MM.1S (cell line): ENCODE data around the gene PLA2G6.

ENCODE experiments used
- DNase-seq: peaks from one replicate; pipeline ENCODE4 v3.0.0-alpha.2; 2015
- H2AFZ ChIP-seq: fragments of 300-600 bp; sonication (generic); 2 replicates; pipeline ENCODE4 v1.6.0; 2016; ENCODE audit warnings: antibody characterized with exemption, low read length
- H3F3A ChIP-seq: fragments of 300-600 bp; sonication (generic); 2 replicates; pipeline ENCODE4 v1.6.1; 2016; ENCODE audit warnings: mild to moderate bottlenecking, antibody characterized with exemption, low read length, moderate library complexity, mixed read lengths; ENCODE audit not compliant: insufficient read depth
- H3K27ac ChIP-seq: fragments of 300-600 bp; sonication (generic); 2 replicates; pipeline ENCODE4 v1.5.1; 2016; ENCODE audit warnings: mild to moderate bottlenecking, low read length
- H3K27me3 ChIP-seq: fragments of 300-600 bp; sonication (generic); replicated peaks from 2 replicates; pipeline ENCODE4 v1.6.0; 2016; ENCODE audit warnings: low read length; ENCODE audit not compliant: insufficient read depth
- H3K36me3 ChIP-seq: fragments of 300-600 bp; sonication (generic); replicated peaks from 2 replicates; pipeline ENCODE4 v1.6.1; 2016; ENCODE audit warnings: mild to moderate bottlenecking, low read length, mixed read lengths; ENCODE audit not compliant: insufficient read depth
- H3K4me1 ChIP-seq: fragments of 300-600 bp; sonication (generic); 2 replicates; pipeline ENCODE4 v1.6.1; 2016; ENCODE audit warnings: low read length, mixed read lengths
- H3K4me2 ChIP-seq: fragments of 300-600 bp; sonication (generic); 2 replicates; pipeline ENCODE4 v1.6.0; 2016; ENCODE audit warnings: low read depth, low read length
- H3K4me3 ChIP-seq: fragments of 300-600 bp; sonication (generic); 2 replicates; pipeline ENCODE4 v1.5.1; 2016; ENCODE audit warnings: low read length, mixed read lengths
- H3K79me2 ChIP-seq: fragments of 300-600 bp; sonication (generic); 2 replicates; pipeline ENCODE4 v1.6.1; 2016; ENCODE audit warnings: mixed run types, low read length, mixed read lengths
- H3K9ac ChIP-seq: fragments of 300-600 bp; sonication (generic); 2 replicates; pipeline ENCODE4 v1.6.1; 2016; ENCODE audit warnings: low read length, mixed read lengths
- H3K9me2 ChIP-seq: fragments of 300-600 bp; sonication (generic); replicated peaks from 2 replicates; pipeline ENCODE4 v1.6.1; 2016; ENCODE audit warnings: mild to moderate bottlenecking, low read length, mixed read lengths; ENCODE audit not compliant: insufficient read depth
- H3K9me3 ChIP-seq: fragments of 300-600 bp; sonication (generic); replicated peaks from 2 replicates; pipeline ENCODE4 v1.6.1; 2016; ENCODE audit warnings: mild to moderate bottlenecking, low read length, mixed read lengths; ENCODE audit not compliant: insufficient read depth
- H4K20me1 ChIP-seq: fragments of 300-600 bp; sonication (generic); 2 replicates; pipeline ENCODE4 v1.6.1; 2016; ENCODE audit warnings: mild to moderate bottlenecking, low read length, moderate library complexity, mixed read lengths; ENCODE audit not compliant: insufficient read depth
- EZH2 ChIP-seq: fragments of 300-600 bp; sonication (generic); optimal IDR thresholded peaks from 2 replicates; pipeline ENCODE3; 2017; ENCODE audit warnings: low read depth, mild to moderate bottlenecking, antibody characterized with exemption, low read length, mixed read lengths
- EZH2phosphoT487 ChIP-seq: fragments of 300-600 bp; sonication (generic); IDR thresholded peaks from 2 replicates; pipeline ENCODE4 v1.6.1; 2018; ENCODE audit warnings: antibody characterized with exemption, low read length
- TF ChIP-seq, protein P1 (sequence below): fragments of 300-600 bp; sonication (generic); IDR thresholded peaks from 2 replicates; pipeline ENCODE4 v1.5.1; 2016; ENCODE audit warnings: antibody characterized with exemption, low read length, mixed read lengths

The PLA2G6 gene

DNA sequence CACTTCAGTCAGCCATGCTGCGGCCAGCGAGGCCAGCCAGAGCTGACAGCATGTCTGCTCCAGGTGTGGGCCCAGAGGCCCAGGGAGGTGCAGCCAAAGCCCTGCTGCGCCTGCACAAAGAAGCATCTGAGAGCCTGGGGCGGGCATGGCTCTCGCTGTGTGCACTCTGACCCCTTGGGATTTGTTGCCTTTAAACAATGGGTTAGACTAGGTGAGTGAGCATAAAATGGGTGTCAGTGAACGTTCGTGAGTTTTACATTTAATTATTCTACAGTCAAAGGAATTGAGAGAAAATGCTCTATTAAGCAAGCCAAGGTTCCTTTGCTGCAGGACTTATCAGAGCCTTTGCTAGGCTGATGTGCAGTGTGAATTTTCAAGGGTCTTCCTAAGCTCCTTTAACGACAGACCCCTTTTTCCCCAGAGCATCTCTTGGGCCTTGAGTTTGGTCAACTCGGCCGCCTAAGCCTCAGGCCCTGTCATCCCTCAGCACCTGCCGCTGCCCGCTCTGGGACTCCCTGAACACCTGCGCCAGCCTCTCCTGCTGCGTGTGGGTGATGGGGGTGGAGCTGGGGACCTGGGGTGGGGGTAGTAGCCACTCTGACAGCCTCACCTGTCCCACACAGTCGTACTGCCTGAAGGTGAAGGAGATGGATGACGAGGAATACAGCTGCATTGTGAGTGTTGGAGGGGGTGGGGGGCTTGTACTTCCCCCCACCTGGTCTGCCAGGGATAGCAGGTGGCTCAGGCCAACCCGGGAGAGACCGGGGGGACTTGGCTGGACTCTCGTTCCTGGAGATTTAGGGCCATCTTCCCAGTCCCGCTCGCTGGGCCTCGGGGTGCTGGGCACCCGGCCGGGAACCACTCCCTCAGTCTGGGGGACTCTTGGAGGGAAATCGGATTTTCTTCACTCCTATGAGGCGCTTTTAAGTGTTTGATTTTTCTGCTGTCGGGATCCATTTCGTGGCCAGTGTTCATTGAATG is 108.2 kb downstream of the PLA2G6 start:
- H3K79me2 ChIP-seq, result peaks cover 7% of the 10 kb centered on the region; the same call in 1 of the 2 replicates
- TF ChIP-seq EZH2 (no peak), EZH2phosphoT487 (no peak)
- TF ChIP-seq, protein P1, sequence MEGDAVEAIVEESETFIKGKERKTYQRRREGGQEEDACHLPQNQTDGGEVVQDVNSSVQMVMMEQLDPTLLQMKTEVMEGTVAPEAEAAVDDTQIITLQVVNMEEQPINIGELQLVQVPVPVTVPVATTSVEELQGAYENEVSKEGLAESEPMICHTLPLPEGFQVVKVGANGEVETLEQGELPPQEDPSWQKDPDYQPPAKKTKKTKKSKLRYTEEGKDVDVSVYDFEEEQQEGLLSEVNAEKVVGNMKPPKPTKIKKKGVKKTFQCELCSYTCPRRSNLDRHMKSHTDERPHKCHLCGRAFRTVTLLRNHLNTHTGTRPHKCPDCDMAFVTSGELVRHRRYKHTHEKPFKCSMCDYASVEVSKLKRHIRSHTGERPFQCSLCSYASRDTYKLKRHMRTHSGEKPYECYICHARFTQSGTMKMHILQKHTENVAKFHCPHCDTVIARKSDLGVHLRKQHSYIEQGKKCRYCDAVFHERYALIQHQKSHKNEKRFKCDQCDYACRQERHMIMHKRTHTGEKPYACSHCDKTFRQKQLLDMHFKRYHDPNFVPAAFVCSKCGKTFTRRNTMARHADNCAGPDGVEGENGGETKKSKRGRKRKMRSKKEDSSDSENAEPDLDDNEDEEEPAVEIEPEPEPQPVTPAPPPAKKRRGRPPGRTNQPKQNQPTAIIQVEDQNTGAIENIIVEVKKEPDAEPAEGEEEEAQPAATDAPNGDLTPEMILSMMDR, result no peak
- H3K36me3 ChIP-seq, result no peaks in the 10 kb centered on the region
- DNase-seq, result no peak
- no peaks in the 10 kb centered on the region for H3K9me2 ChIP-seq
- no peak overlapping the region for H3K4me2 ChIP-seq
- H3K9ac ChIP-seq, result no peak overlapping the region
- no peaks in the 10 kb centered on the region for H4K20me1 ChIP-seq
- peaks cover 23% of the 10 kb centered on the region for H3F3A ChIP-seq
- no peak overlapping the region for H3K4me3 ChIP-seq
- H3K27me3 ChIP-seq, result no peaks in the 10 kb centered on the region
- no peak overlapping the region for H3K27ac ChIP-seq
- no peaks in the 10 kb centered on the region for H3K9me3 ChIP-seq
- H3K4me1 ChIP-seq, result peaks cover 26% of the 10 kb centered on the region
- no peak overlapping the region for H2AFZ ChIP-seq

DNA sequence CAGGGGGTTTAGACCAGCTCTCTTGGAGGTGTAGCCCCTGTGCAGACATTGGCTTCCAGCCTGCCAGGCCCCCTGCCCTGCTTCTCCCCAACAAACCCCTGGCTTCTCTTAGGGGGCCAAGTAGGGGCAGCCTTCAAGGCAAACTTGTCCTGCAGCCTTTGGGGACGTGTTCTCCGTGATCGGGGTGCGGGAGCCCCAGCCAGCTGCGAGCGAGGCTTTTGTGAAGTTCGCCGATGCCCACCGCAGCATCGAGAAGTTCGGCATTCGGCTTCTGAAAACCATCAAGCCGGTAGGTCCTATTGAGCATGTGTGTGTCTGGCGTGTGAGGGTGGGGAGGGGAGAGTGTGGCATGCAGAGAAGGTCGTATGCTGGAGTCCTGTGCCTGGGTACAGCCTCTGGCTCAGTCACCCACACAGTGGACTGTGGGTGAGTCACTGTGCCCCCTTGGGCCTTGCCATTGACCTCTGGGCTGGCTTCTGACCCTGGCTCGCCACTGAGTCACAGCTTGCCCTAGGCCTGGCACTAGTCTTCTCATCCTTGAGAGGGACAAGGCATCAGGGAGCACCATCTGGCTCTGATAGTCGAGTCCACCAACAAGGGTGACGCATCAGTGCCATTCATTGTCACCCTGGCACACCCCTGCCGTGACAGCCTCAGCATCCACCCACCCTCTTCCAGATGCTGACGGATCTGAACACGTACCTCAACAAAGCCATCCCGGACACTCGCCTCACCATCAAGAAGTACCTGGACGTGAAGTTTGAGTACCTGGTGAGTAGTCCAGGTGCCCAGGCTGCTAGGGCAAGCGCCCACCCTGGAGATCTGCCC is 109.1 kb downstream of the PLA2G6 start:
- H2AFZ ChIP-seq, result no peak overlapping the region
- no peaks in the 10 kb centered on the region for H3K9me2 ChIP-seq
- no peaks in the 10 kb centered on the region for H3K9me3 ChIP-seq
- H3K36me3 ChIP-seq, result no peaks in the 10 kb centered on the region
- H3K9ac ChIP-seq, result no peak overlapping the region
- no peak for TF ChIP-seq EZH2
- TF ChIP-seq, protein P1, result no peak
- no peak for TF ChIP-seq EZH2phosphoT487
- H4K20me1 ChIP-seq, result no peaks in the 10 kb centered on the region
- peaks cover 30% of the 10 kb centered on the region for H3F3A ChIP-seq
- H3K27ac ChIP-seq, result no peak overlapping the region
- H3K4me1 ChIP-seq, result peaks cover 35% of the 10 kb centered on the region
- peaks cover 16% of the 10 kb centered on the region for H3K79me2 ChIP-seq
- H3K4me3 ChIP-seq, result no peak overlapping the region
- no peak for DNase-seq
- no peaks in the 10 kb centered on the region for H3K27me3 ChIP-seq
- H3K4me2 ChIP-seq, result no peak overlapping the region

DNA sequence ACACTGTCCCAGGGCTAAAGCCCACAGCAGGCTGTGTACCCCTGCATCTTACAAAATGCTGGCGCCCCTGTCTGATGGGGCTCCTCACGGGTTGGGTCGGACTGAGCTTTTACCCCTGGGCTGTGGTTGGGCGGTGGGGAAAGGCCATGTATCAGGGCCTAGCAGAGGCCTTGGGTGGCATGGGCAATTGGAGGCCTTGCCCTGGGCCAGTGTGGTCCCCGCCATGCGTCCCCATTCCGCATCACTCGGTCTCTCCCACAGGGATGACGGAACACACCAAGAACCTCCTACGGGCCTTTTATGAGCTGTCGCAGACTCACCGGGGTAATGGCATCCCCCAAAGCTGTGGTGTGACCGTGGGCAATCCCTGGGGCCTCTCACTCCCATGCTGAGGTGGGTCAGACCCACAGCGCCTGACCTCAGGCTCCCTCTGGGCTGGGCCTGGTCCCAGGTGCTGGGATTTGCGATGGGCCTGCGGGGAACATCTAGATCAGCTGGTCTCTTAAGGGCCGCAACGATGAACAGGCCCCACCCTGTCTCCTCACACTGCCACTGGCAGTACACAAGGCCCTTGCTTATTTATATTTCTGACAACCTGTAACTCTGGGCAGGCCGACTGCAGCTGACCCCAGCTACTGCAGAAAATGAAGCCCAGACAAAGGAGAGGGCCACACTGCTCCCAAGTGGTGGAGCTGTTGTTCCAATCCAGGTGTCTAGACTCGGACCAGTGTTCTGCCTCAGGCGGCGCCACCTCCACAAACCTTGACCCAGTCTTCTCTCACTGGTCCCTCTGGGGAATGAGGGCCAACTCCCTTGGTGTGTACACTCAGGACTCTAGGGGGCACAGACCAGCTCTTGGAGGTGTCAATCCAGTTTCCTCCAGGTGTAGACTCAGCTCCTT is 110.0 kb downstream of the PLA2G6 start:
- no peak for DNase-seq
- Histone ChIP-seq H3K27ac (no peak overlapping the region), H3K9ac (no peak overlapping the region), H3K36me3 (no peaks in the 10 kb centered on the region), H4K20me1 (no peaks in the 10 kb centered on the region), H3K9me2 (no peaks in the 10 kb centered on the region), H3K27me3 (no peaks in the 10 kb centered on the region), H3K9me3 (no peaks in the 10 kb centered on the region), H3K4me2 (no peak overlapping the region), H3F3A (peaks cover 30% of the 10 kb centered on the region), H3K79me2 (peaks cover 21% of the 10 kb centered on the region), H3K4me1 (peaks cover 37% of the 10 kb centered on the region), H2AFZ (no peak overlapping the region), H3K4me3 (no peak overlapping the region)
- TF ChIP-seq EZH2, result no peak
- TF ChIP-seq, protein P1, result no peak
